GM12878 (cell line): Measurements from ENCODE around the gene EXO1.

ENCODE experiments used
- EP300 ChIP-seq, 2 experiments: fragments of 150-350 bp in 1 of 2; IDR thresholded peaks; 2 replicates each; pipeline ENCODE4 v1.6.1; 2011 to 2012; ENCODE audit warnings: low read depth in 2 of 2, low read length in 2 of 2, borderline replicate concordance in 1 of 2, improper control_type of control experiment in 1 of 2, inconsistent platforms in 1 of 2; ENCODE audit not compliant: control insufficient read depth in 1 of 2
- GABPA ChIP-seq: IDR thresholded peaks from 2 replicates; pipeline ENCODE4 v1.6.1; 2014; ENCODE audit warnings: antibody characterized with exemption, low read depth, mild to moderate bottlenecking, inconsistent platforms
- MXI1 ChIP-seq: fragments of 150-350 bp; IDR thresholded peaks from 2 replicates; pipeline ENCODE4 v1.6.1; 2011; ENCODE audit warnings: low read depth, mild to moderate bottlenecking, inconsistent platforms, low read length, improper control_type of control experiment
- POLR2A ChIP-seq: IDR thresholded peaks from 2 replicates; pipeline ENCODE4 v1.6.1; 2011; ENCODE audit warnings: low read depth, mild to moderate bottlenecking, low read length
- RFX5 ChIP-seq: IDR thresholded peaks from 2 replicates; pipeline ENCODE4 v1.6.1; 2011; ENCODE audit warnings: low read depth, low read length, improper control_type of control experiment
- SPI1 ChIP-seq: IDR thresholded peaks from 2 replicates; pipeline ENCODE4 v1.6.1; 2011; ENCODE audit warnings: low read depth, mild to moderate bottlenecking, low read length, moderate library complexity, borderline replicate concordance; ENCODE audit not compliant: insufficient read depth
- SUZ12 ChIP-seq: fragments of 200-600 bp; sonication (generic); IDR thresholded peaks from one replicate; pipeline ENCODE4 v1.6.1; 2018; ENCODE audit warnings: antibody characterized with exemption, mild to moderate bottlenecking; ENCODE audit not compliant: unreplicated experiment
- TCF12 ChIP-seq: IDR thresholded peaks from 2 replicates; pipeline ENCODE4 v1.6.1; 2011; ENCODE audit warnings: low read depth, mild to moderate bottlenecking, low read length
- YY1 ChIP-seq: IDR thresholded peaks from 2 replicates; pipeline ENCODE4 v1.6.1; 2011; ENCODE audit warnings: low read depth, mild to moderate bottlenecking, low read length
- ZBTB4 ChIP-seq: fragments of 450-650 bp; formaldehyde crosslinking; IDR thresholded peaks from 2 replicates; pipeline ENCODE4 v1.4.0; 2022; ENCODE audit warnings: mild to moderate bottlenecking, moderate library complexity
- TF ChIP-seq, protein P1 (sequence below): fragments of 450-650 bp; IDR thresholded peaks from 2 replicates; pipeline ENCODE4 v1.6.1; 2016; ENCODE audit warnings: mild to moderate bottlenecking
- TF ChIP-seq, protein P2 (sequence below): fragments of 450-650 bp; conservative IDR thresholded peaks from 2 replicates; pipeline ENCODE4 v1.6.1; 2017; ENCODE audit warnings: mild to moderate bottlenecking, moderate library complexity
- TF ChIP-seq, protein P3 (sequence below), 3 experiments: IDR thresholded peaks in 2 of 3; conservative IDR thresholded peaks in 1 of 3; 2 replicates each; pipeline ENCODE4 v1.5.1; 2011; ENCODE audit warnings: low read depth in 3 of 3, low read length in 3 of 3, mild to moderate bottlenecking in 3 of 3, control low read depth in 2 of 3, moderate library complexity in 2 of 3, inconsistent platforms in 1 of 3, mixed read lengths in 1 of 3; ENCODE audit not compliant: control insufficient read depth in 2 of 3, insufficient read depth in 1 of 3; ENCODE audit errors: extremely low read depth in 1 of 3

DNA sequence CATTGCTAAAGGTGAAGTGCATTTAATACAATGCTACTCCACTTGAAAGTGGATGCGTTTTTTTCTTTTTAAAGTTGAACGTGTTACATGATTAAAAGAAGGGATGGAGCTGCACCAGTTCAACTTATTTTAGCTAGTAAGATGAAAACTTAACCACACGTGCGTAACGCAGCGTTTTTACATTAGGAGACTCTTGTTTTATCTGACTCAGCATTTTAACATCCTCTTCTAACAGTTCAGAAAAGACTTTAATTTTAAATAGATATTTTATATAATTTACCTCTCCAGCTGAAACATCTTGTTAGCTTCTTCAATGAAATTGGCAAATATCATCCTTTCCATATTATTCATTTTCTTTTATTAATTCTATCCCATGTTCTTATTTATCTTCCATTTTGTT lies 33.4 kb downstream of the EXO1 start:
- TF ChIP-seq, protein P1, sequence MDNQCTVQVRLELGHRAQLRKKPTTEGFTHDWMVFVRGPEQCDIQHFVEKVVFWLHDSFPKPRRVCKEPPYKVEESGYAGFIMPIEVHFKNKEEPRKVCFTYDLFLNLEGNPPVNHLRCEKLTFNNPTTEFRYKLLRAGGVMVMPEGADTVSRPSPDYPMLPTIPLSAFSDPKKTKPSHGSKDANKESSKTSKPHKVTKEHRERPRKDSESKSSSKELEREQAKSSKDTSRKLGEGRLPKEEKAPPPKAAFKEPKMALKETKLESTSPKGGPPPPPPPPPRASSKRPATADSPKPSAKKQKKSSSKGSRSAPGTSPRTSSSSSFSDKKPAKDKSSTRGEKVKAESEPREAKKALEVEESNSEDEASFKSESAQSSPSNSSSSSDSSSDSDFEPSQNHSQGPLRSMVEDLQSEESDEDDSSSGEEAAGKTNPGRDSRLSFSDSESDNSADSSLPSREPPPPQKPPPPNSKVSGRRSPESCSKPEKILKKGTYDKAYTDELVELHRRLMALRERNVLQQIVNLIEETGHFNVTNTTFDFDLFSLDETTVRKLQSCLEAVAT, result no peak
- no peak for TF ChIP-seq SUZ12
- no peak for TF ChIP-seq POLR2A
- TF ChIP-seq TCF12, result no peak
- TF ChIP-seq, protein P2, sequence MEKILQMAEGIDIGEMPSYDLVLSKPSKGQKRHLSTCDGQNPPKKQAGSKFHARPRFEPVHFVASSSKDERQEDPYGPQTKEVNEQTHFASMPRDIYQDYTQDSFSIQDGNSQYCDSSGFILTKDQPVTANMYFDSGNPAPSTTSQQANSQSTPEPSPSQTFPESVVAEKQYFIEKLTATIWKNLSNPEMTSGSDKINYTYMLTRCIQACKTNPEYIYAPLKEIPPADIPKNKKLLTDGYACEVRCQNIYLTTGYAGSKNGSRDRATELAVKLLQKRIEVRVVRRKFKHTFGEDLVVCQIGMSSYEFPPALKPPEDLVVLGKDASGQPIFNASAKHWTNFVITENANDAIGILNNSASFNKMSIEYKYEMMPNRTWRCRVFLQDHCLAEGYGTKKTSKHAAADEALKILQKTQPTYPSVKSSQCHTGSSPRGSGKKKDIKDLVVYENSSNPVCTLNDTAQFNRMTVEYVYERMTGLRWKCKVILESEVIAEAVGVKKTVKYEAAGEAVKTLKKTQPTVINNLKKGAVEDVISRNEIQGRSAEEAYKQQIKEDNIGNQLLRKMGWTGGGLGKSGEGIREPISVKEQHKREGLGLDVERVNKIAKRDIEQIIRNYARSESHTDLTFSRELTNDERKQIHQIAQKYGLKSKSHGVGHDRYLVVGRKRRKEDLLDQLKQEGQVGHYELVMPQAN, result no peak
- TF ChIP-seq YY1, result no peak
- TF ChIP-seq EP300 (IDR thresholded peaks at IDR 0.05; ENCODE audit: borderline replicate concordance in 1 of 2, control insufficient read depth in 1 of 2, low read depth in 2 of 2, low read length in 2 of 2), result no peak
- TF ChIP-seq ZBTB4 (CRISPR knock-in tag), result no peak
- TF ChIP-seq RFX5, result no peak
- TF ChIP-seq, protein P3, sequence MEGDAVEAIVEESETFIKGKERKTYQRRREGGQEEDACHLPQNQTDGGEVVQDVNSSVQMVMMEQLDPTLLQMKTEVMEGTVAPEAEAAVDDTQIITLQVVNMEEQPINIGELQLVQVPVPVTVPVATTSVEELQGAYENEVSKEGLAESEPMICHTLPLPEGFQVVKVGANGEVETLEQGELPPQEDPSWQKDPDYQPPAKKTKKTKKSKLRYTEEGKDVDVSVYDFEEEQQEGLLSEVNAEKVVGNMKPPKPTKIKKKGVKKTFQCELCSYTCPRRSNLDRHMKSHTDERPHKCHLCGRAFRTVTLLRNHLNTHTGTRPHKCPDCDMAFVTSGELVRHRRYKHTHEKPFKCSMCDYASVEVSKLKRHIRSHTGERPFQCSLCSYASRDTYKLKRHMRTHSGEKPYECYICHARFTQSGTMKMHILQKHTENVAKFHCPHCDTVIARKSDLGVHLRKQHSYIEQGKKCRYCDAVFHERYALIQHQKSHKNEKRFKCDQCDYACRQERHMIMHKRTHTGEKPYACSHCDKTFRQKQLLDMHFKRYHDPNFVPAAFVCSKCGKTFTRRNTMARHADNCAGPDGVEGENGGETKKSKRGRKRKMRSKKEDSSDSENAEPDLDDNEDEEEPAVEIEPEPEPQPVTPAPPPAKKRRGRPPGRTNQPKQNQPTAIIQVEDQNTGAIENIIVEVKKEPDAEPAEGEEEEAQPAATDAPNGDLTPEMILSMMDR (IDR thresholded peaks at IDR 0.05 in 2 of 3, conservative IDR thresholded peaks at IDR 0.05 in 1 of 3; ENCODE audit: control insufficient read depth in 2 of 3, extremely low read depth in 1 of 3, insufficient read depth in 1 of 3, low read depth in 3 of 3, low read length in 3 of 3), result no peak
- TF ChIP-seq MXI1, result no peak
- no peak for TF ChIP-seq SPI1
- TF ChIP-seq GABPA, result no peak
